GM12874 (cell line): ENCODE results near the gene LCP1.

ENCODE experiments used
- TF ChIP-seq, protein P1 (sequence below): IDR thresholded peaks from 2 replicates; pipeline ENCODE4 v1.5.1; 2011; ENCODE audit warnings: low read depth, mild to moderate bottlenecking, control low read depth, low read length, moderate library complexity; ENCODE audit not compliant: insufficient read depth

The LCP1 gene

DNA sequence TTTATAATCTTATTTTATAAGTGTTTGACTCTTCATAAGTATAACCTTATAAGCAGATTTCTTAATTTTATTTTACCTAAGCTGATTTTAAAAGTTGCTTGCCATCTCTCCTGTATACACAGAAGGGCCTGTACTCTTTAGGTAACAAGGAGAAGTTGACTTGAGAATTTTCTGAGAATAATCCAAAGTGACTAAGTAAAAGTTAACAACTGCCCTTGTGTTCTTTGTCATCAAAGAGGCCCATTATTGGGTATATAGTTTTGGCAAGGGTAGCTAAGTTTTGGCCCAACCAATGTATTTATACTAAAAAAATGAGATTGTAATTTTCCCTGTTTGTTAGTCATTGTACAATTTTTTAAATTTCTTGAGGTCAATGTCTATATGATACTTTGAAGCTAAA lies 3.2 kb downstream of the LCP1 start:
- TF ChIP-seq, protein P1, sequence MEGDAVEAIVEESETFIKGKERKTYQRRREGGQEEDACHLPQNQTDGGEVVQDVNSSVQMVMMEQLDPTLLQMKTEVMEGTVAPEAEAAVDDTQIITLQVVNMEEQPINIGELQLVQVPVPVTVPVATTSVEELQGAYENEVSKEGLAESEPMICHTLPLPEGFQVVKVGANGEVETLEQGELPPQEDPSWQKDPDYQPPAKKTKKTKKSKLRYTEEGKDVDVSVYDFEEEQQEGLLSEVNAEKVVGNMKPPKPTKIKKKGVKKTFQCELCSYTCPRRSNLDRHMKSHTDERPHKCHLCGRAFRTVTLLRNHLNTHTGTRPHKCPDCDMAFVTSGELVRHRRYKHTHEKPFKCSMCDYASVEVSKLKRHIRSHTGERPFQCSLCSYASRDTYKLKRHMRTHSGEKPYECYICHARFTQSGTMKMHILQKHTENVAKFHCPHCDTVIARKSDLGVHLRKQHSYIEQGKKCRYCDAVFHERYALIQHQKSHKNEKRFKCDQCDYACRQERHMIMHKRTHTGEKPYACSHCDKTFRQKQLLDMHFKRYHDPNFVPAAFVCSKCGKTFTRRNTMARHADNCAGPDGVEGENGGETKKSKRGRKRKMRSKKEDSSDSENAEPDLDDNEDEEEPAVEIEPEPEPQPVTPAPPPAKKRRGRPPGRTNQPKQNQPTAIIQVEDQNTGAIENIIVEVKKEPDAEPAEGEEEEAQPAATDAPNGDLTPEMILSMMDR = no peak

DNA sequence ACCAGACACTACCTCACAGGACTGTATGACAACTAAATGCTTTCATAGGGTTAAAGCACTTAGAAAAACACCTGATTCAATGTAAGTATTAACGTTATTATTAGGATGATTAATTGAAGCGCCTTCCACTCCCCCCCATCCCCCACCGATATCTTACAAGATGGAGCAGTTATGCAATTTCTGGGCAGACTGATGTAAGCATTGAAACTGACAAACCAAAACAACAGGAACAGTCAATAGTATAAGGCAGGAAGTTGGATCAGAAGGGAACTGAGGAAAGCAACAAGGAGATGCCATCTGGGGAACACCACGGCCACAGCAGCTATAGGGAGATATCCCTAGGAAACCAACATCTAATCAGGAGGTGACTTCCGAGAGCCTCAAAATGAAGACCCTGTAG lies 3.8 kb downstream of the LCP1 start:
- TF ChIP-seq, protein P1 = no peak

DNA sequence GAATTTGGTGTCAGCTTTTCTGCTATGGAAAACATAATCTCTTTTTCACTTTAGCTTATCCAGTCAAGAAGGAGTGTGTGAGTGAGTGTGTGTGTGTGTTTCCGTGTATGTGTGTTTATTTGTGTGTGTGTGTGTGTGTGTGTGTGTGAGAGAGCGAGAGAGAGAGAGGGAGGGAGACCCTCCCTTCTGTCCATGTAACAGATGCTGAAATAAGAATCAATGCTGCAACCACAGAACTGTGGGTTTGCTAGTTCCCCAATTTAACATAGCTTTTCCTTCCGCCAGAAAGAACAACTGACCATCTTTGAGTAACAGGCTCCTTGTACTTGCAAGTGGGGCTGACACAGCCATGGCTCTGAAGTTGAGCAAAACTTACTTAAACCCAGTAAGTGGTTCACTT lies 5.2 kb downstream of the LCP1 start:
- TF ChIP-seq, protein P1 = no peak

DNA sequence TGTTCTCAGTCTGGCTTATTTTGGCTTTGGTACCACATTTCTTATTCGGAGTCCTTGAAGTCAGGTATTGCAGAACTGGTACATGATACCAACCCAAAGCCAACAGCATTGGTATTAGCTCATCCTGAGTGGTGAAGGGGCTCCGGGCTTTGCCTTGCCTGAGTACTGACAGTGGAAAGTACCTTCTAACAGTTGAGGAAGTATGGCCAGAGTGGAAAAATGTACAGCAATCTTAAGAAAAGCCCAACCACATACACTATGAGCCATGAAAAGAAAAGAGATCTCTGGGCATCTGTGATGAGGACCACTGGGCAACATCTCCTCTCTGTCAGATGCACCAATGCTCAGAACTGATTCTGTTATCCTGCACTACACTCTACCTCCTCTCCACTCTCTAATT lies 8.3 kb downstream of the LCP1 start:
- TF ChIP-seq, protein P1 = no peak

DNA sequence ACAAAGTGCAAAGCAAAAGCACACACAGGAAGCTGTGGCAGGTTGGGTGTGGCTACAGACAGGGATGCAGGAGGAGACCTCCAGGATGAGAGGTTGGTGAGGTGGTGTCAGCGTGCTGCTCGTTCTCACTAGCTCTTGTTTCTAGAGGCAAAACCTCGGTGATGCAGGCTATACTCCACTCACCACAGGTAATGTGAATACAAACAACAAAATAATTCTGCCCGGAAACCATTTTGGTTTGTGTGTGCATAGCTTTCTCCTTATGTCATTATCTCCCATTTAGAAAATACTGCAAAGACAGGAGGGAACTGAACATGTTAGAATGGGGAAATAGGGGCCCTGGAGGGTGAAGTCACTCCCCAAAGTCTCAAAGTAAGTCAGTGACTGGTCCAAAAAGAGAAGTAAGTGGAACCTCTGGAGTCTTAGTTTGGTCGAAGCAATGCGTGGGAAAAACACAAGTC lies 9.4 kb downstream of the LCP1 start:
- TF ChIP-seq, protein P1 = no peak

DNA sequence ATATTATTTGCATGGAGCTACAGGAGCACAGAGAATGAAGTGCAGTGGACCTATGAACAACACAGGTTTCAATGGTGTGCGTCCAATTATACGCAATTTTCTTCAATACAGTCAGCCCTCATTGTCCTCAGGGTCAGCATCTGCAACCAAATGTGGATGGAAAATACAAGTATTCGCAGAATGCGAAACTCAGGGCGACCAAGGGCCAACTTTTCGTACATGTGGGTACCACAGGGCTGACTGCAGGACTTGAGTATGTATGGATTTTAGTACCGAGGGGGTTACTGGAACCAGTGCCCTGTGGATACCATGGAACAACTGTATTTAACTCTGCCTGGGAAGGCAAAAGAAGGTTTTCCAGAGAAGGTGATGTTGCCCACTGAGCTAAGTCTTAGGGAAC lies 10.2 kb downstream of the LCP1 start:
- TF ChIP-seq, protein P1 = no peak

DNA sequence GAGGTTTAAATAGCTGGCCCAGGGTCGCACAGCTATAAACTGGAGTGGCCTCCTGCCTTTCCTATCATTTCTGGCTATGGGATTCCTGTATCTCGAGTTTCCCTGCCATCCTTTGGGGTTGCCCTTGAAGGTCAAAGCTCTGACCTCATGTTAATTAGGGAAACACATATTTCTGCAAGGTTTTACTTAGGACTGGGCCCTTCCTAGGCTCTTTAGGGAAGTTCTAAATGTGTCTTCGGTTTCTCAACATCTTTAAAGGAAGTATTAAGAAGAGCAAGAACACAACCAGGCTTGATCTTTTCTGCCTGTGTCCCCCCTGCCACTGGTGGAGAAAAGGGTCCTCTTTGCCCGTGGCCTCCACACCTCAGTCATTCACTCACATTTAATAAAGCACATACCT lies 10.8 kb downstream of the LCP1 start:
- TF ChIP-seq, protein P1 = no peak

DNA sequence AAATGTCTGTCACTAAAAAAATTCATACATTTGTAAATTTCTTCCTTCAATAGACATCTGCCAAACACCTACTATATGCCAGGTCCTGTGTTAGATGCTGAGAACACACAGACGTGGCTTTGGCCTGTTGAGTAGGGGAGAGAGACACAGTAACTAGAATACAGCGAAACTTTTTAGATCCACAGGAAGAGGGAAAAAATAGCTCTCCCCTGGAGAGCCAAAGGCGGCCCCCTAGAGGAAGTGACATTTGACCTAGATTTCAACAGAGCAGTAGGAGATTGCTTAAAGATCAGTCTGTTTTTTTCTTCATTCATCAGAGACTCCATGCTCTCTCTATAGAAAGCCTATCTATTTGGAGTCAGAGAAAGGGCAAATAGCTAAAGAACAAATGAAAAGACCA lies 11.3 kb downstream of the LCP1 start:
- TF ChIP-seq, protein P1 = no peak
